Choroid plexus epithelial cell (primary cell): ENCODE measurements around the gene YTHDF1.

ENCODE experiments used
- DNase-seq: peaks from one replicate; pipeline ENCODE4 v3.0.0-alpha.2; 2010; ENCODE audit warnings: low read depth
- H3K4me3 ChIP-seq: 2 replicates; pipeline ENCODE4 v1.5.1; 2011; ENCODE audit warnings: low read depth, mild to moderate bottlenecking, control low read depth, low read length, moderate library complexity
- CTCF ChIP-seq: conservative IDR thresholded peaks from 2 replicates; pipeline ENCODE4 v1.5.1; 2011; ENCODE audit warnings: low read depth, mild to moderate bottlenecking, control low read depth, inconsistent platforms, low read length, moderate library complexity

YTHDF1 gene

GRCh38 chr20:63227260-63227659 is 11.3 kb upstream of the YTHDF1 start:
- H3K4me3 ChIP-seq = no peak overlapping the region
- TF ChIP-seq CTCF = no peak
- no peak for DNase-seq

GRCh38 chr20:63226042-63226943 is 10.4 kb upstream of the YTHDF1 start:
- no peak overlapping the region for H3K4me3 ChIP-seq
- TF ChIP-seq CTCF = no peak
- no peak for DNase-seq

GRCh38 chr20:63225082-63225454 is 9.1 kb upstream of the YTHDF1 start:
- DNase-seq = no peak
- TF ChIP-seq CTCF = no peak
- no peak overlapping the region for H3K4me3 ChIP-seq

GRCh38 chr20:63224412-63225081 is 8.6 kb upstream of the YTHDF1 start:
- peak; percentile 48 for TF ChIP-seq CTCF
- peak; percentile 76 for DNase-seq
- no peak overlapping the region for H3K4me3 ChIP-seq

- no peak for DNase-seq
Observed at GRCh38 chr20:63223826-63224207, 7.9 kb upstream of the YTHDF1 start.

GRCh38 chr20:63223121-63223825 is 7.3 kb upstream of the YTHDF1 start:
- peak; percentile 86 for TF ChIP-seq CTCF
- DNase-seq = peak; percentile 50
- no peak overlapping the region for H3K4me3 ChIP-seq

More at GRCh38 chr20:63223826-63224207, 7.9 kb upstream of the YTHDF1 start:
- no peak for TF ChIP-seq CTCF
- H3K4me3 ChIP-seq = no peak overlapping the region
